Measurements from ENCODE around the gene TCHP.
A peak's percentile ranks its signal among the peaks of the same experiment; 100 is the strongest.
"Not testable (repeated sequence)": the region's sequence is repeated elsewhere in the genome, so short reads cannot be mapped to it uniquely, and the experiment has no call there.

Gene TCHP

GRCh38 chr12:109892165-109892715 is 7.8 kb upstream of the TCHP start:
- peaks cover 4% of the 10 kb centered on the region for H3K27me3 Mint-ChIP-seq (ENCODE audit: low read depth, poor library complexity)
- DNase-seq: no peak
- H3K4me3 Mint-ChIP-seq: no peak overlapping the region
- no peaks in the 10 kb centered on the region for H3K36me3 Mint-ChIP-seq (ENCODE audit: low read depth)
- TF ChIP-seq CTCF (IDR thresholded peaks at IDR 0.05): no peak
- no peaks in the 10 kb centered on the region for H3K9me3 Mint-ChIP-seq
- H3K4me1 Mint-ChIP-seq: peaks cover 8% of the 10 kb centered on the region
- H3K27ac Mint-ChIP-seq: no peak overlapping the region

GRCh38 chr12:109892748-109893147 is 7.3 kb upstream of the TCHP start:
- peaks cover 8% of the 10 kb centered on the region for H3K4me1 Mint-ChIP-seq
- H3K9me3 Mint-ChIP-seq: no peaks in the 10 kb centered on the region
- H3K27ac Mint-ChIP-seq: no peak overlapping the region
- H3K4me3 Mint-ChIP-seq: no peak overlapping the region
- no peak for TF ChIP-seq CTCF (IDR thresholded peaks at IDR 0.05)
- H3K36me3 Mint-ChIP-seq (ENCODE audit: low read depth): no peaks in the 10 kb centered on the region
- DNase-seq: no peak
- H3K27me3 Mint-ChIP-seq (ENCODE audit: low read depth, poor library complexity): peaks cover 4% of the 10 kb centered on the region

GRCh38 chr12:109893261-109893995 is 6.6 kb upstream of the TCHP start:
- Mint-ChIP-seq H3K4me1 (peaks cover 8% of the 10 kb centered on the region), H3K27ac (no peak overlapping the region), H3K36me3 (ENCODE audit: low read depth) (no peaks in the 10 kb centered on the region), H3K4me3 (no peak overlapping the region), H3K9me3 (no peaks in the 10 kb centered on the region), H3K27me3 (ENCODE audit: low read depth, poor library complexity) (peaks cover 4% of the 10 kb centered on the region)
- TF ChIP-seq CTCF (IDR thresholded peaks at IDR 0.05): no peak
- DNase-seq: no peak

- peaks cover 5% of the 10 kb centered on the region for H3K27me3 Mint-ChIP-seq (ENCODE audit: low read depth, poor library complexity)
- H3K4me1 Mint-ChIP-seq: peaks cover 4% of the 10 kb centered on the region
- no peak overlapping the region for H3K27ac Mint-ChIP-seq
- DNase-seq: no peak
- TF ChIP-seq CTCF (IDR thresholded peaks at IDR 0.05): no peak
- no peaks in the 10 kb centered on the region for H3K36me3 Mint-ChIP-seq (ENCODE audit: low read depth)
- no peak overlapping the region for H3K4me3 Mint-ChIP-seq
- H3K9me3 Mint-ChIP-seq: no peaks in the 10 kb centered on the region
Measured at GRCh38 chr12:109894939-109895338, 5.1 kb upstream of the TCHP start.

- H3K27ac Mint-ChIP-seq: no peak overlapping the region
- no peak for TF ChIP-seq CTCF (IDR thresholded peaks at IDR 0.05)
- H3K4me1 Mint-ChIP-seq: peaks cover 10% of the 10 kb centered on the region
- DNase-seq: no peak
- H3K27me3 Mint-ChIP-seq (ENCODE audit: low read depth, poor library complexity): peaks cover 7% of the 10 kb centered on the region
- no peak overlapping the region for H3K4me3 Mint-ChIP-seq
- no peaks in the 10 kb centered on the region for H3K36me3 Mint-ChIP-seq (ENCODE audit: low read depth)
- no peaks in the 10 kb centered on the region for H3K9me3 Mint-ChIP-seq
Measured at GRCh38 chr12:109896188-109896587, 3.9 kb upstream of the TCHP start.

- no peaks in the 10 kb centered on the region for H3K36me3 Mint-ChIP-seq (ENCODE audit: low read depth)
- DNase-seq: no peak
- H3K4me3 Mint-ChIP-seq: no peak overlapping the region
- H3K27ac Mint-ChIP-seq: no peak overlapping the region
- H3K27me3 Mint-ChIP-seq (ENCODE audit: low read depth, poor library complexity): peaks cover 6% of the 10 kb centered on the region
- no peak for TF ChIP-seq CTCF (IDR thresholded peaks at IDR 0.05)
- H3K9me3 Mint-ChIP-seq: no peaks in the 10 kb centered on the region
- H3K4me1 Mint-ChIP-seq: peaks cover 19% of the 10 kb centered on the region
Measured at GRCh38 chr12:109897029-109897428, 3.0 kb upstream of the TCHP start.

- DNase-seq; H3K36me3 Mint-ChIP-seq (ENCODE audit: low read depth); H3K9me3 Mint-ChIP-seq; H3K27me3 Mint-ChIP-seq (ENCODE audit: low read depth, poor library complexity): not testable (repeated sequence)
- peaks cover 40% of the 10 kb centered on the region for H3K4me1 Mint-ChIP-seq
- H3K4me3 Mint-ChIP-seq: peak overlapping the region; percentile 91
- peak overlapping the region; percentile 92 for H3K27ac Mint-ChIP-seq
Measured at GRCh38 chr12:109899345-109899744, 729 bp upstream of the TCHP start.

Data from nephron progenitor cell (in vitro differentiated cells).